ENCODE data around the gene ODF2L. TPM values are rescaled to one million over a fixed set of nuclear protein-coding genes. Genes with fewer than 3 reads are reported as not detected.

The ODF2L gene
- total and polyA plus RNA-seq, 2 of the 13 experiments (the other 11 are each of a cell fraction or from before 2014, with no cell fraction given) = 0.07 TPM; not detected in 1

DNA sequence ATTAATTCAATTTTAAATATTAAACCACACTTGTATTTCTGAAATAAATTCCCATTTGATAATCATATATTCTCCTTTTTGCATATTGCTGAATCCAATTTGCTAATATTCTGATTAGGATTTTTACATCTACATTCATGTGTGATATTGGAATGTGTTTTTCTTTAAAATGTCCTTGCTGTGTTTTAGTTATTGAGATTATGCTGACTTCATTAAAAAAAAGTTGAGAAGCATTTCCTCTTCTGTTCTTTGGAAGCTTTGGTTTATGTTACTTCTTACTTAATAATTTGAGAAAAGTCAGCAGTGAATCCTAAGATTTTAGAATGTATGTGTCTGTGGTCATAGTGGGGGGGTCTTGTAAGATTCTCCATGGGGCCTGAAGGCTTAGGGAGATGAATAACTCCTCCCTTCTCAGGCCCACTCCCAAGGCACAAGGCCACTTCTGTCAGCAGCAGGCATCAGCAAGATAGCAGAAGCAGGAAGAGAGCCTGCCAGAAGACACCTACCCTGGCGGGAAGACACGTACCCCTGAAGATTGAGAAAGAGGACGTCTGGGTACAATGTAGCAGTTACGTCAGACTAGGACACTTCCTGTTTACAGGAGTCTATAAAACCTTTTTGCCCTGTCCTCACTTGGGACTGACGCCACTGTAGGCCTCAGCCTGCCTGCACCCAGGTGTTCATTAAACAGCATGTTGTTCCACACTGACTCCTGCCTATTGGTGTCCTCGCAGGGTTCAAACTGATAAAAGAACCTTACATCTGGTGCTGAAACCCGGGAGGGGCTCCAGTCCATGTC lies 56.9 kb downstream of the ODF2L start:
- ChIA-PET POLR2A (no interaction called here), CTCF (ENCODE audit: low intra/inter-chr PET ratio, low total read pairs) (no interaction called here)
- Histone ChIP-seq H3K27me3 (ENCODE audit: control insufficient read depth in 1 of 2, insufficient read depth in 2 of 2, low read length in 2 of 2) (no peaks in the 10 kb centered on the region), H3K9me3 (ENCODE audit: low read length) (no peaks in the 10 kb centered on the region), H4K20me1 (ENCODE audit: insufficient read depth, low read length) (no peaks in the 10 kb centered on the region), H3K4me2 (ENCODE audit: low read depth, low read length) (no peak overlapping the region), H3K36me3 (replicated peaks in 1 of 2; ENCODE audit: control insufficient read depth in 1 of 2, insufficient read depth in 2 of 2, low read length in 2 of 2) (no peaks in the 10 kb centered on the region), H3K79me2 (ENCODE audit: insufficient read depth, low read length) (no peaks in the 10 kb centered on the region), H3K9ac (ENCODE audit: insufficient read depth, low read depth, low read length) (no peak overlapping the region), H2AFZ (ENCODE audit: low read length) (no peak overlapping the region), H3K4me1 (ENCODE audit: insufficient read depth, low read length) (no peaks in the 10 kb centered on the region), H3K27ac (ENCODE audit: extremely low read length, insufficient read depth, low read length) (no peak overlapping the region), H3K4me3 (replicated peaks in 1 of 3; ENCODE audit: insufficient read depth in 1 of 3, low read depth in 2 of 3, low read length in 3 of 3) (no peak overlapping the region)
- DNase-seq (ENCODE audit: low spot score) (no peak), ATAC-seq (no peak), FAIRE-seq (no peak)
- BruUV-seq (replicated peaks) = no TSS peak
- WGBS (ENCODE audit: low lambda C conversion rate) = 10% methylated on average over 5 of the region's 7 CpGs
- intact Hi-C loops (cut with micrococcal nuclease; ENCODE audit: unreplicated experiment) = no loop called here
- in situ Hi-C loops (cut with HindIII; ENCODE audit: extremely low pct_ligation_motif_present, low pct_unique_long_range_greater_than_20kb) = no loop called here
- TF ChIP-seq MAFF (IDR thresholded peaks at IDR 0.05; ENCODE audit: low read depth, low read length) (peak; percentile 59; the same call in 1 of the 2 replicates), KDM3A (CRISPR knock-in tag; IDR thresholded peaks at IDR 0.05; ENCODE audit: low read depth) (no peak), MAFK (conservative IDR thresholded peaks at IDR 0.05 in 1 of 2, IDR thresholded peaks at IDR 0.05 in 1 of 2; ENCODE audit: low read length in 2 of 2) (peak; percentile 36 to 68; a peak in 3 of 4 replicates)
- TF ChIP-seq, protein P1, sequence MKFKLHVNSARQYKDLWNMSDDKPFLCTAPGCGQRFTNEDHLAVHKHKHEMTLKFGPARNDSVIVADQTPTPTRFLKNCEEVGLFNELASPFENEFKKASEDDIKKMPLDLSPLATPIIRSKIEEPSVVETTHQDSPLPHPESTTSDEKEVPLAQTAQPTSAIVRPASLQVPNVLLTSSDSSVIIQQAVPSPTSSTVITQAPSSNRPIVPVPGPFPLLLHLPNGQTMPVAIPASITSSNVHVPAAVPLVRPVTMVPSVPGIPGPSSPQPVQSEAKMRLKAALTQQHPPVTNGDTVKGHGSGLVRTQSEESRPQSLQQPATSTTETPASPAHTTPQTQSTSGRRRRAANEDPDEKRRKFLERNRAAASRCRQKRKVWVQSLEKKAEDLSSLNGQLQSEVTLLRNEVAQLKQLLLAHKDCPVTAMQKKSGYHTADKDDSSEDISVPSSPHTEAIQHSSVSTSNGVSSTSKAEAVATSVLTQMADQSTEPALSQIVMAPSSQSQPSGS (CRISPR knock-in tag; IDR thresholded peaks at IDR 0.05) = no peak

DNA sequence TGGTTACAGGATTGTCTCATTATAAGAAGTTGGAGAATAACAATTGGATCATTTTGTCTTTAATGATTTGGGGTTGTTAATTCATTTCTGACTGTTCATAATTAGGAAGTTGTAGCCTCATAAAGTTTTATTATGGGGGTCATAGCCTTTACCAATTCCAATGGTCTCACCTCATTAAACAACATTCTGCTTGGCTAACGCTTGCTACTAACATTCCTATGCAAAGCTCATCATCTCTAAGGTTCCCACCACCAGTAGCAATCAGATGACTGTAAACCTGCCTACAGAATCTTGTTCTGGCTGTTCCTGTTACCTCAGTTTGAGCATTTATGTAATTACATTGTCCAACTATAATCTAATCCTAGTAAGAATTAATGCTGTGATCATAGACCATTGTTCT lies 60.2 kb downstream of the ODF2L start:
- Histone ChIP-seq H3K4me1 (ENCODE audit: insufficient read depth, low read length) (no peaks in the 10 kb centered on the region), H3K4me2 (ENCODE audit: low read depth, low read length) (no peak overlapping the region), H3K27ac (ENCODE audit: extremely low read length, insufficient read depth, low read length) (no peak overlapping the region), H3K4me3 (replicated peaks in 1 of 3; ENCODE audit: insufficient read depth in 1 of 3, low read depth in 2 of 3, low read length in 3 of 3) (no peak overlapping the region), H4K20me1 (ENCODE audit: insufficient read depth, low read length) (no peaks in the 10 kb centered on the region), H3K9ac (ENCODE audit: insufficient read depth, low read depth, low read length) (no peak overlapping the region), H3K9me3 (ENCODE audit: low read length) (no peaks in the 10 kb centered on the region), H3K27me3 (ENCODE audit: control insufficient read depth in 1 of 2, insufficient read depth in 2 of 2, low read length in 2 of 2) (no peaks in the 10 kb centered on the region), H3K79me2 (ENCODE audit: insufficient read depth, low read length) (no peaks in the 10 kb centered on the region), H3K36me3 (replicated peaks in 1 of 2; ENCODE audit: control insufficient read depth in 1 of 2, insufficient read depth in 2 of 2, low read length in 2 of 2) (no peaks in the 10 kb centered on the region), H2AFZ (ENCODE audit: low read length) (no peak overlapping the region)
- DNase-seq (ENCODE audit: low spot score) (no peak), FAIRE-seq (no peak), ATAC-seq (no peak)
- in situ Hi-C loops (cut with HindIII; ENCODE audit: extremely low pct_ligation_motif_present, low pct_unique_long_range_greater_than_20kb) = no loop called here
- intact Hi-C loops (cut with micrococcal nuclease; ENCODE audit: unreplicated experiment) = no loop called here
- CTCF ChIA-PET (ENCODE audit: low intra/inter-chr PET ratio, low total read pairs) = no interaction called here
- BruUV-seq (replicated peaks) = no TSS peak
- WGBS (ENCODE audit: low lambda C conversion rate) = 22% methylated on average over 1 of the region's 1 CpG
- POLR2A ChIA-PET = no interaction called here
- TF ChIP-seq ZNF891 (CRISPR knock-in tag; IDR thresholded peaks at IDR 0.05) (no peak), SMAD3 (CRISPR knock-in tag; IDR thresholded peaks at IDR 0.05) (no peak), NBN (conservative IDR thresholded peaks at IDR 0.05) (no peak), ARID2 (CRISPR knock-in tag; IDR thresholded peaks at IDR 0.05; ENCODE audit: borderline replicate concordance) (no peak), KDM6A (CRISPR knock-in tag; IDR thresholded peaks at IDR 0.05; ENCODE audit: low read depth) (no peak), SMARCE1 (IDR thresholded peaks at IDR 0.05; ENCODE audit: borderline replicate concordance) (no peak), CCAR2 (optimal IDR thresholded peaks at IDR 0.05; ENCODE audit: low read depth, low read length) (no peak), ZNF709 (CRISPR knock-in tag; IDR thresholded peaks at IDR 0.05) (no peak), ZFX (CRISPR knock-in tag; IDR thresholded peaks at IDR 0.05; ENCODE audit: low read depth) (no peak), NONO (IDR thresholded peaks at IDR 0.05) (no peak), NONO (CRISPR knock-in tag; conservative IDR thresholded peaks at IDR 0.05) (no peak), ZNF12 (CRISPR knock-in tag; IDR thresholded peaks at IDR 0.05) (no peak), EP300 (IDR thresholded peaks at IDR 0.05; ENCODE audit: low read depth in 2 of 2, low read length in 2 of 2) (no peak), EP300 (CRISPR knock-in tag; IDR thresholded peaks at IDR 0.05; ENCODE audit: borderline replicate concordance) (no peak)
- TF ChIP-seq, protein P2, sequence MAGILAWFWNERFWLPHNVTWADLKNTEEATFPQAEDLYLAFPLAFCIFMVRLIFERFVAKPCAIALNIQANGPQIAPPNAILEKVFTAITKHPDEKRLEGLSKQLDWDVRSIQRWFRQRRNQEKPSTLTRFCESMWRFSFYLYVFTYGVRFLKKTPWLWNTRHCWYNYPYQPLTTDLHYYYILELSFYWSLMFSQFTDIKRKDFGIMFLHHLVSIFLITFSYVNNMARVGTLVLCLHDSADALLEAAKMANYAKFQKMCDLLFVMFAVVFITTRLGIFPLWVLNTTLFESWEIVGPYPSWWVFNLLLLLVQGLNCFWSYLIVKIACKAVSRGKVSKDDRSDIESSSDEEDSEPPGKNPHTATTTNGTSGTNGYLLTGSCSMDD (CRISPR knock-in tag; IDR thresholded peaks at IDR 0.05) = no peak

All from HepG2 (cell line).